Large intestine (tissue), 3 donors: ENCODE measurements around the gene PGM2. TPM values are rescaled to one million over a fixed set of nuclear protein-coding genes. Genes with fewer than 3 reads are reported as not detected.

ENCODE experiments used
- DNase-seq, 2 donors: peaks; one replicate each; pipeline versions ENCODE4 v3.0.0 to v3.0.0-alpha.2; 2013
- H3K27ac ChIP-seq: one replicate; pipeline ENCODE4 v1.5.1; 2013; ENCODE audit warnings: low read length
- H3K27me3 ChIP-seq: 2 replicates; pipeline ENCODE4 v1.6.1; 2013; ENCODE audit warnings: low read length; ENCODE audit not compliant: control insufficient read depth, insufficient read depth
- H3K36me3 ChIP-seq: 2 replicates; pipeline ENCODE4 v1.6.1; 2013; ENCODE audit warnings: low read length; ENCODE audit not compliant: control insufficient read depth, insufficient read depth
- H3K4me1 ChIP-seq: one replicate; pipeline ENCODE4 v1.6.1; 2013; ENCODE audit warnings: low read length; ENCODE audit not compliant: control insufficient read depth, insufficient read depth
- H3K4me3 ChIP-seq: one replicate; pipeline ENCODE4 v1.5.1; 2013; ENCODE audit warnings: low read length
- H3K9me3 ChIP-seq: one replicate; pipeline ENCODE4 v1.6.1; 2013; ENCODE audit warnings: mild to moderate bottlenecking, low read depth, low read length, moderate library complexity; ENCODE audit not compliant: control insufficient read depth
- WGBS: methylation state at CpG from one replicate; pipeline ENCODE4 v1.1.5; 2013; ENCODE audit warnings: low lambda C conversion rate; ENCODE audit not compliant: insufficient coverage; 5-methylcytosine and 5-hydroxymethylcytosine counted together
- polyA plus RNA-seq: library from polyadenylated mRNA; unstranded; fragments of 120-200 nt; gene quantifications from one replicate; pipeline ENCODE4 v1.2.1, GENCODE V29; 2013

Gene PGM2
- polyA plus RNA-seq, 1 donor = 35.3 TPM

DNA sequence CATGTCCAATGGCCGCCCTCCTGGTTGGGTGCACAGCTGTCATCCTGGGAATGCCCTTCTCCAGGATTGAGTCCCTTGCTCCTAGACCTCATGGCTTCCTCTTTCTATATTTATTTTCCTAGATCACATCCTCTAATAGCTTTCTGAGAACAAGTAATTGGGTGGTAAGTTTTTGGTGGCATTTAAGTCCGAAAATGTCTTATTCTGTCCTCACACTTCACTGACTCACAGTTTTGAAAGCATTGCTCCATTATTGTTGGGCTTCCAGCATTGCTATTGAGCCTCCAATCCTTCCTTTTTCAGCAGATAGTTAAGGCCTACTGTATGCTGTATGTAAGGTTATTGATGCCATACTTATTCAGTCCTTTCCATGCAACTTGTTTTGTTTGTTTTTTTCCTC, 25.9 kb downstream of the PGM2 start:
- Histone ChIP-seq H3K36me3 (peaks cover 59% of the 10 kb centered on the region), H3K4me3 (no peak overlapping the region), H3K9me3 (no peaks in the 10 kb centered on the region), H3K4me1 (no peaks in the 10 kb centered on the region), H3K27me3 (no peaks in the 10 kb centered on the region), H3K27ac (no peak overlapping the region)
- WGBS = no CpG with 5 or more reads among the region's 2 CpGs
- DNase-seq = no peak

- no peaks in the 10 kb centered on the region for H3K4me1 ChIP-seq
- no peak for DNase-seq
- H3K9me3 ChIP-seq = no peaks in the 10 kb centered on the region
- H3K36me3 ChIP-seq = peaks cover 30% of the 10 kb centered on the region
- 100% methylated on average over 1 of the region's 4 CpGs for WGBS
- H3K4me3 ChIP-seq = no peak overlapping the region
- H3K27ac ChIP-seq = no peak overlapping the region
- no peaks in the 10 kb centered on the region for H3K27me3 ChIP-seq
These were observed 31.6 kb downstream of the PGM2 start for GRCh38 chr4:37858112-37858511.

DNA sequence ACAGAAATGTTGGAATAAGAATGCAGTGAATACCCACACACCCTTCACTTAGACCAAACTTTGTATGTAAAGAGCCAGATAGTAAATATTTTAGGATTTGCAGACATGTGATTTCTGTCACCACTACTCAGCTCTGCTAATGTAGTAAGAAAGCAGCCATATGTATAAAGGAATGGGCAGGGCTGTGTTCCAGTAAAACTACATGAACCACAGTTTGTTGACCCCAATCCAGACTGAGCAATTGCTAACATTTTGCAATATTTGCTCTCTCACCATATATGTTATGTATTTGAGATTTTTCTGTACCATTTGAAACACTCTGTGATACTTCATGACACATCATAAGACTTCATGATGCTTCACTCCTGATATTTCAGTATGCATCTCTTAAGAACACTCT, 32.4 kb downstream of the PGM2 start:
- Histone ChIP-seq H3K9me3 (no peaks in the 10 kb centered on the region), H3K27me3 (no peaks in the 10 kb centered on the region), H3K4me3 (no peak overlapping the region), H3K36me3 (peaks cover 29% of the 10 kb centered on the region), H3K4me1 (no peaks in the 10 kb centered on the region), H3K27ac (no peak overlapping the region)
- peak in 1 of 2 donors; percentile 5 for DNase-seq

DNA sequence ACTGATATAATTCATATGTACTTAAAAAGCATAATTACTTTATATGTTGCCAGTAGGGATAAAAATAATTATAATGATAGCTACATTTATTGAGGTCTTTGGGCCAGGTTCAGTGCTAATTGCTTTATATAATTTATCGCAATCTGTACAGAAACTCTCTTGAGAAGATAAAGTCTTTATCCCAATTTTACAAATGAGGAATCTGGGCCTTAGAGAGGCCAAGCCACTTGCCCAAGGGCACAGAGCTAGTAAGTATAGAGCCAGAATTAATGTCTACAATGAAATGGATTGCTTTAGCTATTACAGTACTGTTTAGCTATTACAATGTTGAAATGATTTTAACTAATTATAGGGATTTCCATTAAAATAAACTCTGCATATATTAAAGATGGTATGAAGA, 33.8 kb downstream of the PGM2 start:
- no peak overlapping the region for H3K4me3 ChIP-seq
- no CpG with 5 or more reads among the region's 1 CpG for WGBS
- no peaks in the 10 kb centered on the region for H3K4me1 ChIP-seq
- no peaks in the 10 kb centered on the region for H3K27me3 ChIP-seq
- no peak overlapping the region for H3K27ac ChIP-seq
- DNase-seq = no peak
- H3K9me3 ChIP-seq = no peaks in the 10 kb centered on the region
- H3K36me3 ChIP-seq = peaks cover 25% of the 10 kb centered on the region

- 100% methylated on average over 1 of the region's 4 CpGs for WGBS
- H3K27ac ChIP-seq = no peak overlapping the region
- peaks cover 12% of the 10 kb centered on the region for H3K36me3 ChIP-seq
- no peaks in the 10 kb centered on the region for H3K9me3 ChIP-seq
- no peaks in the 10 kb centered on the region for H3K4me1 ChIP-seq
- H3K27me3 ChIP-seq = no peaks in the 10 kb centered on the region
- H3K4me3 ChIP-seq = no peak overlapping the region
- no peak for DNase-seq
These were observed 36.5 kb downstream of the PGM2 start for GRCh38 chr4:37862961-37863360.

GRCh38 chr4:37864786-37865185, 38.3 kb downstream of the PGM2 start:
- no peaks in the 10 kb centered on the region for H3K9me3 ChIP-seq
- H3K27ac ChIP-seq = no peak overlapping the region
- no CpG with 5 or more reads among the region's 4 CpGs for WGBS
- H3K36me3 ChIP-seq = peaks cover 10% of the 10 kb centered on the region
- no peak for DNase-seq
- no peaks in the 10 kb centered on the region for H3K27me3 ChIP-seq
- no peaks in the 10 kb centered on the region for H3K4me1 ChIP-seq
- no peak overlapping the region for H3K4me3 ChIP-seq

GRCh38 chr4:37865450-37865849, 39.0 kb downstream of the PGM2 start:
- WGBS = 100% methylated on average over 1 of the region's 3 CpGs

GRCh38 chr4:37867102-37867501, 40.6 kb downstream of the PGM2 start:
- no peak for DNase-seq
- H3K27me3 ChIP-seq = no peaks in the 10 kb centered on the region
- no peak overlapping the region for H3K27ac ChIP-seq
- H3K4me3 ChIP-seq = no peak overlapping the region
- H3K4me1 ChIP-seq = no peaks in the 10 kb centered on the region
- 100% methylated on average over 1 of the region's 3 CpGs for WGBS
- H3K9me3 ChIP-seq = no peaks in the 10 kb centered on the region
- peaks cover 6% of the 10 kb centered on the region for H3K36me3 ChIP-seq

More at GRCh38 chr4:37865450-37865849, 39.0 kb downstream of the PGM2 start:
- Histone ChIP-seq H3K36me3 (peaks cover 10% of the 10 kb centered on the region), H3K27me3 (no peaks in the 10 kb centered on the region), H3K4me1 (no peaks in the 10 kb centered on the region), H3K27ac (no peak overlapping the region), H3K9me3 (no peaks in the 10 kb centered on the region), H3K4me3 (no peak overlapping the region)
- DNase-seq = no peak

- Histone ChIP-seq H3K27me3 (no peaks in the 10 kb centered on the region), H3K4me3 (no peak overlapping the region), H3K36me3 (peaks cover 3% of the 10 kb centered on the region), H3K27ac (no peak overlapping the region), H3K9me3 (no peaks in the 10 kb centered on the region), H3K4me1 (no peaks in the 10 kb centered on the region)
- WGBS = 90% methylated on average over 2 of the region's 4 CpGs
- DNase-seq = no peak
These were observed 41.8 kb downstream of the PGM2 start for GRCh38 chr4:37868238-37868637.

- H3K36me3 ChIP-seq = no peaks in the 10 kb centered on the region
- H3K27ac ChIP-seq = no peak overlapping the region
- H3K9me3 ChIP-seq = no peaks in the 10 kb centered on the region
- DNase-seq = no peak
- no peaks in the 10 kb centered on the region for H3K27me3 ChIP-seq
- H3K4me3 ChIP-seq = no peak overlapping the region
- peaks cover 3% of the 10 kb centered on the region for H3K4me1 ChIP-seq
- WGBS = no CpG with 5 or more reads among the region's 1 CpG
These were observed 46.0 kb downstream of the PGM2 start for GRCh38 chr4:37872310-37872988.

GRCh38 chr4:37873386-37873785, 46.9 kb downstream of the PGM2 start:
- H3K4me3 ChIP-seq = no peak overlapping the region
- no peaks in the 10 kb centered on the region for H3K36me3 ChIP-seq
- 60% methylated on average over 1 of the region's 1 CpG for WGBS
- H3K9me3 ChIP-seq = no peaks in the 10 kb centered on the region
- H3K27me3 ChIP-seq = no peaks in the 10 kb centered on the region
- peaks cover 3% of the 10 kb centered on the region for H3K4me1 ChIP-seq
- no peak for DNase-seq
- H3K27ac ChIP-seq = no peak overlapping the region
